GM18858 (cell line): ENCODE data around the gene SECISBP2L.
"Not testable (repeated sequence)": the region's sequence is repeated elsewhere in the genome, so short reads cannot be mapped to it uniquely, and the experiment has no call there.

Source experiments
- ATAC-seq: cut with Tn5 transposase; IDR thresholded peaks from one replicate; pipeline ENCODE4 v1.9.1; 2021; ENCODE audit not compliant: unreplicated experiment

The SECISBP2L gene, protein sequence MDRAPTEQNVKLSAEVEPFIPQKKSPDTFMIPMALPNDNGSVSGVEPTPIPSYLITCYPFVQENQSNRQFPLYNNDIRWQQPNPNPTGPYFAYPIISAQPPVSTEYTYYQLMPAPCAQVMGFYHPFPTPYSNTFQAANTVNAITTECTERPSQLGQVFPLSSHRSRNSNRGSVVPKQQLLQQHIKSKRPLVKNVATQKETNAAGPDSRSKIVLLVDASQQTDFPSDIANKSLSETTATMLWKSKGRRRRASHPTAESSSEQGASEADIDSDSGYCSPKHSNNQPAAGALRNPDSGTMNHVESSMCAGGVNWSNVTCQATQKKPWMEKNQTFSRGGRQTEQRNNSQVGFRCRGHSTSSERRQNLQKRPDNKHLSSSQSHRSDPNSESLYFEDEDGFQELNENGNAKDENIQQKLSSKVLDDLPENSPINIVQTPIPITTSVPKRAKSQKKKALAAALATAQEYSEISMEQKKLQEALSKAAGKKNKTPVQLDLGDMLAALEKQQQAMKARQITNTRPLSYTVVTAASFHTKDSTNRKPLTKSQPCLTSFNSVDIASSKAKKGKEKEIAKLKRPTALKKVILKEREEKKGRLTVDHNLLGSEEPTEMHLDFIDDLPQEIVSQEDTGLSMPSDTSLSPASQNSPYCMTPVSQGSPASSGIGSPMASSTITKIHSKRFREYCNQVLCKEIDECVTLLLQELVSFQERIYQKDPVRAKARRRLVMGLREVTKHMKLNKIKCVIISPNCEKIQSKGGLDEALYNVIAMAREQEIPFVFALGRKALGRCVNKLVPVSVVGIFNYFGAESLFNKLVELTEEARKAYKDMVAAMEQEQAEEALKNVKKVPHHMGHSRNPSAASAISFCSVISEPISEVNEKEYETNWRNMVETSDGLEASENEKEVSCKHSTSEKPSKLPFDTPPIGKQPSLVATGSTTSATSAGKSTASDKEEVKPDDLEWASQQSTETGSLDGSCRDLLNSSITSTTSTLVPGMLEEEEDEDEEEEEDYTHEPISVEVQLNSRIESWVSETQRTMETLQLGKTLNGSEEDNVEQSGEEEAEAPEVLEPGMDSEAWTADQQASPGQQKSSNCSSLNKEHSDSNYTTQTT

DNA sequence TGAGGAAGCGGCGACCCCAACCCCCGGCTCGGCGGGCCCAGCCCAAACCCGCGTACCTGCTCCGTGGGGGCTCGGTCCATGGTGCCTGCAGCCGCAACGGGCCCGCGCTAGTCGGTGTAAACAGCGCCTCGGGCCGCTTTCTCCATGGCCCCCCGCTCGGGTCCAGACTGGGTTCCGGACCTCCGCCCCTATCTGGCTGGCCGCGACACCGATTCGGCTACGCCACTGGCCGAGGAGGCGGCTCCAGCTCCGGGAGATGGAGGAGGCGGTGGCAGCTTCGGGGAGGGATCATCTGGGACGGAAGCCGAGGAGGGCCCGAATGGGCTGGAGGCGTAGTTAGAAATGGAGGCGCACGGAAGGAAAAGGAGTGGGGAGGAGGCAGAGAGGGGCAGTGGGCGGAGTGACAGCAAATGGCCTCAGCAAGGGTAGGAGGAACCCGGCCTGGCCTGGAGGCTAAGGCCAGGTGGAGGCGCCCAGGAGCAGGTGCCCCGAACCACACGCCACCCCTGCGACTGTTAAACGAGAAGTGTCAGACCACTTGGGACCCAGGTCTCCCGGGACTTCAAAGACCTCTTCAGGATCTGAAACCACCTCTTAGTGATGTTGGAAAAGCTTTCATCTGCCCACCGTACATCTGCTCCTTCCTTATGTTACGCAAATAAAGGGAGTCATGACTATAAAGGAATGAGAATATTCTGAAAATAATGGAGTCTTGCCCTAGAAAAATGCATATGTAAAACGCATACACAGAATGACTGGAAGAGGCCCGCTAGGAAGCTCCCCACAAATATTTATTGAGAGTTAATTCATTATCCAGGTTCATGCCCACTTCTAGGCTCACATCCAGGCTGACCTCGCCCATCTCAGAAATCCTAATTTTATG lies at the start of gene SECISBP2L:
Gene SECISBP2L, minus strand, starts transcription at position 227 of the 883 bp plus-strand sequence. Its CDS starts 147 bp downstream, at position 80.
- ATAC-seq, result peak; percentile 83

DNA sequence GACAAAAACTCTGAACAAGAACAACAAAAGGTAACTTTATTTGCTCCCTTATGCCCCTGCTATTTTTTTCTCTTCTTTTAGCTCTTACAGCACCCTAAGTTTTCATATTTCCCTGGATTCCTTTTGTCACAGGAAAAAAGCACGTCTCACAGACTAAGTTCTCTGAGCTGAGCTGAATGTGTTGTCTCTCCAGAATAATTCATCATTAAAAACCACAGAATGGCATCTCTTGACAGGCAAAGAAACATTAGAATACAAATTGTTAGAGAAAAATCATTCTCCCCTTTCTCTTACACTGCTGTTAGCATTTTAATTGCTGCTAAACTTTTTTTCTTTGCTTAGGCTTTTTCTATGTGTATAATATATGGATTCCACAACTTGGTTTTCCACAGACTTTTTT lies 48.7 kb upstream of the SECISBP2L start:
- no peak for ATAC-seq

DNA sequence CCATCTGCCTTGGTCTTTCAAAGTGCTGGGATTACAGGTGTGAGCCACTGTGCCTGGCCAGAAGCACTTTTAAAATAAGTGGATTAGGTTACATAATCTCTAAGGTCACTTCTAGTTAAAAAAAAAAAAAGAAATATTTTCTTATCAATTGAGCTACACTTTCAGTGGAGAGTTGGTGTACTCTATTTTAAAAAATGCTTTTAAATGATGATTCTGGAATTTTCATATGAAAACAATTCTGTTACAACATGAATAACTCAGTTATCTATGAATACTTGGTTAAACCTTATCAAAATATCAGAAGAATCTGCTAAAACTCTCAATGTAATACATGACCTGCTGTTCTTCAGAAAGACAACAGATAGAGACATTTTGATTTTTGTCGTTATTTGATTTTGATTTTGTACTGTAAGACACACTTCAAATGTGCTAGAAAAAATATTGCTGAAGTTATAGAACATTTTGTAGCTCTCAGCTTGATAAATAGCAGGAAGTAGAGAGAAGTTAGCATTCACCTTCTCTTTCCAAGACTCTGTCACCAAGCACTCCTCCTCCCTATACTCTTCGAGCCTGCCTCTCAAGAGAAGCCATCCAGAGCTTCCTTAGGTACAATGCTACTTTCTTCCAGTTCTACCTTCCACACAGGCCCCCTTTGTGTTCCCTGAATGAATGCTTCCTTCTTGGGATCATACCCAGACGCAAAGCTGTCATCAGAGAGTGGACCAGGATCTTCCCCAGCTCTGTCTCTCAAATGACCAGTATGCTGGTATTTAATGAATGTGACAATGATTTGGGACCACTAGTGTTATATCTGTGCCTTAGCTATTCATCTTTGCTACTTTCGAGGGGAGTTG lies 47.2 kb upstream of the SECISBP2L start:
- ATAC-seq, result no peak

DNA sequence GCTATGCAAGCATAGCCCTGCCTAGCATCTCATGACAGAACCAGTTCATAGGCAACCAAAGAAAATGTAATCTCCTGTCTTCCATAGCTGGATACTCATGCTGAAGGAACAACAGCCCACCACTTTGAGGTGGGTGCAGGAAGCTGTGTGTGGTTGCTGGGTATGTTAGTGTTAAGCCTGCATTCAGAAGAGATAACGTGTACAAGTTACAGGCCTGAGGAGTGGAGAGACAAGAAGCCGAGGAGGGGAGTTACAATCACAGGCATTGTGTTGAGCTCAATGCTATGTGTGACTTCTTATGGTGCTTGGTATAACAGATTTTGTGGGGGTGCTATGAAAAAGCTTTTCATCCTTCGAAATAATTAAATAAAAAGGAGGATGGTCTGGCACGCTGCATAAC lies 42.8 kb upstream of the SECISBP2L start:
- no peak for ATAC-seq

DNA sequence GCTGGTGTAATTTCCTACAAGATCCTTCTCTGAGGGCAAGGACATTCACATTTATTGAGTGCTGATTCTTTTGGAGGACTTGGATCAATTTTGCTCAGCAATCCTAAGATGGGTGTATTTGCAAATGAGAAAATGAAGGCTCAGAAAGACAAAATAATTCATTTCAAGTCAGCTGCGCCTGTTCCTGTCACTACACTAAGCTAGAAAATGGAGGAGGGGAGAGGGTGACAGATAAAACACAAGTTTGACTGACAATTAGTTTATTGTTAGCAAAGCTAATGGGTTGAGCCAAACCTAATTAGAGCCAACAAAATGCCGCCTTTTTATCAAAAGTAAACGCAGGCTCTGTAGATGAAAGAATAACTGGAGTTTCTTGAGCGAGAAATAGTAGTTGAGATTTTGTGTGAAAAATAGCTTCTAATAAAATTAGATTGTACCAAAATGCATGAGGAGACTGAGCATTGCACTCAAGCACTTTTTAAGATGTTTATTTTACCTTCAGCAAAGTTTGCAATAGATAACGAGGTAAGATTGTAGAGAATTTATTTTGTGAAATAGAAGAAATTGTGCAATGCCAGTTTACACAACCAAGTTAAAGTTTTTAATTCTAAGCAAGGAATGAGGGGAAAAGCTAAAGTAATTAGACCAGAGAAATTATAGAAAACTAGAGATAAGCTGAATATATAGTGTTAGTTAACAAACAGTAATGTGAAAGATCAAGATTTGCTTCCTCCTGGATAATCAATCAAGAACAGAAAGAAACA lies 39.6 kb upstream of the SECISBP2L start:
- ATAC-seq, result no peak

DNA sequence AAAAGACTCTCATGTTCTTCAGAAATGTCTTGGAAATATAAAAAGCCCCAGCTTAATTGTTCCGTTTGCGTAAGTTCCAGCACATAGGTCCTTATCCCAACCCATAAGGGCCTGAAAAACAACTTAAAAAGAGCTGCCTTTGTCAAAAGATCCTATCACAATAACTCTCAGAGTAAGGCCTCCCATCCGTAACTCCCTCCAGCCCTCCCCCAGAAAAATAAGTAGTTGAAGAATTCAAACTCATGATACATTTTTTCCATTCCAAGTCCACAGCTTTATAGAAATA lies 38.0 kb upstream of the SECISBP2L start:
- ATAC-seq, result no peak

DNA sequence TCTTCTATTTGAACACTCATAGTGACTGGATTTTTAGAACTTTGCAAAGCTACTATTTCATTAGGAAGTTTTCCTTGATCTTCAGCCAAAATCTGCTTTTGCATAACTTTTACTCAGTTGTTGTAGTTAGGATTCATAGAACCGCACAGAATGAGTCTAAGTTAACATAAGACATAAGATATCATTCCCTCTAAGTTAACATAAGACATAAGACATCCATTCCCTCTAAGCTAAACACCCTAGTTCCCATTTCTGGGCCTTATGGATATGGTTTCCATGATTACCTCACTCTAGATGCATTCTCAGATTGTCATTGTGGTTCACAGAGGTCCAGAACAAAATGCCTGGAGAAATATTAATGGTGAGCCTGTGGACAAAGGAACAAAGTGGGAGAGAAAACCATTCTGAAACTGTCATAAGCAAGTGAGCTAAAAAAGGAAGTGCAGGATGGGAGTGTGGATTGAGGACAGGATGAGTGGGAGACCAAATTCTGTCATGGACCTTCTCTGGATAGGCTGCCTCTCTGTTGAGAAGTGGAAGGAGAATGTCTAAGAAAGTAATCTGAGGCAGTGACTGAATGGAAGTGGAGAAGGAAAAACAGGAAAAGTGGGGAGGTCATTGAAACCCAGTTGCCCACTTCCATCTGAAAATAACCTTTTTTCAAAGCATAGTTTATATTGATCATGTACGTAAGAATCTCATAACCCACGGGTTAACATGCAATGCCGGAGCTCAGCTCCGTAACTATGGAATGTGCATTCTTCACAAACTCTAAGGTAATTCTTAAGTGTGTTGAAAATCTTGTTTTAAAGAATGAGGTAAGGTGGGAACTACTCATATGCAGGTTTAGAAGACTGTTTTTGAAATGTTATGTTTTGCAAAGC lies 37.4 kb upstream of the SECISBP2L start:
- ATAC-seq, result no peak

DNA sequence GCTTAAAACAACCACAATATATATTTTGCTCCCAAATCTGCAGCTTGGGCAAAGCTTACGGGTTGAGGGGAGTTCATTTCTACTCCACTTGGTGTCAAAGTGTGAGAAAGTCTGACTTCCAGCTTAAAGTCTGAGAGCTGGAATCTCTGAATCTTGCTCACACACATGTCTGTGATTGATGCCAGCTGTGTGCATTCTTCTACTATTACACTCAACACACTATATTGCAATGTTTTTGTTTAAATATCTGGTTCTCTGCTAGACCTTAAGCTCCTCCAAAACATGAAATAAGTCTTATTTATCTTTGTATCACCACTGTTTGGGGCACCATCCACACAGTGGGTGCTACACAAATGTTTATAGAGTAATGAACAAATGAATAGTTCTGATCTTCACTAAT lies 36.7 kb upstream of the SECISBP2L start:
- no peak for ATAC-seq

DNA sequence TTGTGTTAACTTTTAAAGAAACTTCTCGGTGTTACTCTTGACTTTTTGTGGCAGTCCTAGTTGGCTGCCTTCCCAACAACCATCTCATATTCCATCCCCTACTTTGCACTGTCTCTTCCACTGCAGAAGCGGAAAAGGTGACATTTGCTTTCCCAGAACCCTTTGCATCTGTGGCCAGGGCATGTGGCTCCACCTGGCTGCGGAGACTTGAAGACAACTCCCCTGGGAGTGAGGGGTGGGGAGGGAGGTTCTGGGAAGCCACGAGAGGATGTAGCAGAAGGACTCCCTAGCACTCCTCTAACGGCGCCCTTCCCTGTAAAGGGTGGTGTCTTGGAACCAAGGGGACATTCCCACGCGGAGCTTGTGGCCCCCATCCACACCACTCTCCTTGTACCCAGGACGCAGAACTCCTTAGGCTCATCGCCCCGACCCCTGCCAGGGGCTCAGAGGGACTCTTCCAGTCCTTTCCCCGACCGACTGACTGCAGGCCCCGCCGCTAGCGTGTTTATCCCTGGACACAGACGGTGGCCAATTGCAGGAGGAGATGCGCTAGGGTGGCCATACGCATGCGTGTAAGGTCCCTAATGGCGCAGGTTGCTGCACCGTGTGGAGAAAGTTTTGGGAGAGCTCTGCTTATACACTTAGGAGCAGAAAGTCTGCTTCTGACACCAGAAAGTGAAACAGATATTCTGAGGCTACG lies 33.2 kb upstream of the SECISBP2L start:
- ATAC-seq, result no peak

DNA sequence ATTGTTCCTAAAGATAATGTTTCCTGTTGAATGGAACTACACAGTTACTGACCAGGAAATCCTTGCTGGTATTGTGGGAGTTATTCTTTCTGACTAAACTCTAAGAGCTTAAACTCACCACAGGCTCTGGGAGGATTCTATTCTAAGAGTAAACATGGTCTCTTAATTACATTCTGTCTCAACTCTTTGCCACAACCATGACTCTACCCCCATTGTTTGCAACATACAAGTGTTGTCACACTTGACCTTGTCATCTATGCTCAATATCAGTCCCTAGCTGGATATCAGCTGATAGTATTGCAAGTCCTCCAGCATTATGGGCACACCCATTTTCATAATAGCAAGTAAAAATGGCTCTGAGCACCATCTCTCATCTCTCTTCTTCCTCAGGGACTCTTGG lies 29.6 kb upstream of the SECISBP2L start:
- ATAC-seq, result no peak

DNA sequence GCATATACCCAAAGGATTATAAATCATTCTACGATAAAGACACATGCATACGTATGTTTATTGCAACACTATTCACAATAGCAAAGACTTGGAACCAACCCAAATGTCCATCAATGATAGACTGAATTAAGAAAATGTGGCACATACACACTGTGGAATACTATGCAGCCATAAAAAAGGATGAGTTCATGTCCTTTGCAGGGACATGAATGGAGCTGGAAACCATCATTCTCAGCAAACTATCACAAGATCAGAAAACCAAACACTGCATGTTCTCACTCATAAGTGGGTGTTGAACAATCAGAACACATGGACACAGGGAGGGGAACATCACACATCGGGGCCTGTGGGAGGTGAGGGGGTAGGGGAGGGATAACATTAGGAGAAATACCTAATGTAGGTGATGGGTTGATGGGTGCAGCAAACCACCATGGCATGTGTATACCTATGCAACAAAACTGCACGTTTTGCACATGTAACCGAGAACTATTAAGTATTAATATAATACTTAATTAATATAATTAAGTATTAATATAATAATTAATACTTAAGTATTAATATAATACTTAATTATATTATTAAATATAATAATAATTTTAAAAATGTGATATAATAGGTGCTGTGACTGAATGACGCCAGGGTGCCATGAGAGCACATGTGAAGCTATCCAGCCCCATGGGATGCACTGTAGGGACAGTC lies 28.5 kb upstream of the SECISBP2L start:
- not testable (repeated sequence) for ATAC-seq

DNA sequence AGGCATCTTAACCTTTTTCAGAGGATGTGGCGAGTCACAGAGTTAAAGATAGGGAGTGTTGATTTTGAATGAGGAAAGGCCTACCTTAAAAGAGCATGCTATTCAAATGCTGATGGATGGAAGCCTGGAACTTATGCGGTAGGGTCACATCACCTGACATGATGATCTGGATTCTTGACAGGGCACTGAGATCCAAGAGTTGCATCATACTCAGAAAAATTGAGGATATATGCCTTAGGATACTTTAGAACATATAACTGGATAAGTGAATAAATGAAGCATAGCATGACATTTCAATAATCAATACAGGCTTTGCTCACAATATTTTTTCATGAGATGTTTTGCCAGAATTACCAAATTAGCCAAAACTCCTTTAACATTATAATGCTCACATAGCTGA lies 20.1 kb upstream of the SECISBP2L start:
- no peak for ATAC-seq

DNA sequence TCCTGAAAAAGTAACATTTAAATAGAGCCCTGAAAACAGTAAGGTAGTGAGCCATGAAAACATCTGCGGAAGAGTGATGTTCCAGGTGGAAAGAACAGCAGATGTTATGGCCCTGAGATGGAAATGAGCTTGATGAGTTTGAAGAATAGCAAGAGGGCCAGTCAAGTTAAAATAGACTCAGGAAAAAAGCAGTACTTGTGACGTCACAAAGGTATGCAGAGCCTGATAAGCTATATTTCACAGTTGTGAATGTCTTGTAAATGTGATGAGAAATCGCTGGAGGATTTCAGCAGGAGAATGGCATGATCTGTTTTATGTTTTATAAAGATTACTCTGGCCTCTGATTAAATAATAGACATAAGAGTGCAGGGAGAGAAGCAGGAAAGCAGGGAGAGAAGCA lies 18.6 kb upstream of the SECISBP2L start:
- no peak for ATAC-seq

DNA sequence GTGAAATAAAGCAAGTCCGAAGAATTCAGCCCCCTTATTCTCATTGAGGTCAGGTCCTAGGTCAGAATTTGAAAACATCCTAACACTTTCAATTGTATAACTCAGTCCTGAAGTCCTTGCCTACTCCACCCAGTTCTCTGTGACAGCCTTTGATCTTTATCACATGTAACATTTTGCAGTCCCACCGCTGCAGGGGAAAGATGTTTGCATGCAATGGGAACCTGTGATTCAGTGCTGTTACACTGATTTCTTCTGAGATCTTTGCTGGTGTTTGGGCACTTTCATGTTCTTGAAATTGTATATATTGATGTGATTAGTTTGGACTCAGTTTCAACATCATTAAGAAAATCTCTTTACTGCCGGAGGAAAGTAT lies 18.0 kb upstream of the SECISBP2L start:
- no peak for ATAC-seq

DNA sequence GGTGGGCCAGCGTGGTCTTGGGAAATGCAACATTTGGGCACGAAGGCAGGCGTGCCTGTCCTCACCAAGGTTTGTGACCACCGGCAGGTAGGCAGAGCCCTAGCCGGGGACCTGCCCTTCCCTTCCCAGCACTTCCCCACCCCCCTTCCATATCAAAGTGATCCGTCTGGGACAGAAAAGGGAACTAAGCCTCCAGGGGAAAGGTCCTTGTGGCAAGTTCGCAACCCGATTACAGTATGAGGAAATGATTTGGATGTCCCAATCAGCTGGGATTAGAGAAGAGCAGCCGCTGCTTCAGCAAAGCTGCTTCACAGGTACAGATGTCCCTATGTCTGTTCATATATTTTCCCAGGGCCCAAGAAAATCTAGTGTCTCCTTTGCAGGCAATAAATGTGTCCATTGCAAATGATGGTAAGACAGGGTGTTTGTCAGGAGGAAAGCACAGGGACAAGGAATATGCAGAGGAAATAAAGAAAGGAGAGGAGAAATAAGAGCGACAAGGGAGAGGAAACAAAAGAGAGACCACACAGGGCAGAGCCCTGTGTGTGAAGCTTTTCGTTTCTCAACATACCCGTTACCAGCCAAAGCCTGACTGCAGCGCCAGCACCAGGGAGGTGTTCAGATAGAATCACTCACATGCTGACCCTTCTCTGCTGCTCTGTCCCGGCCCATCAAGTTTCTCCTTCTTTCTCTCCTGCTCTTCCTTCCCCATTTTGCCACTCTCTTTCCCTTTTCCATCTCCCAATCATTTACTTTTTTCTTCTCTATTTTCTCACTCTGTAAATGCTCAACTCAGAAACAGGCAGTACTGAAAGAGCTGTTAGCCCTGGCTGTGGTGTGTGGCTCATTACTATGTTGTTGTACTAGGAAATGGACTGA lies 17.4 kb upstream of the SECISBP2L start:
- no peak for ATAC-seq

DNA sequence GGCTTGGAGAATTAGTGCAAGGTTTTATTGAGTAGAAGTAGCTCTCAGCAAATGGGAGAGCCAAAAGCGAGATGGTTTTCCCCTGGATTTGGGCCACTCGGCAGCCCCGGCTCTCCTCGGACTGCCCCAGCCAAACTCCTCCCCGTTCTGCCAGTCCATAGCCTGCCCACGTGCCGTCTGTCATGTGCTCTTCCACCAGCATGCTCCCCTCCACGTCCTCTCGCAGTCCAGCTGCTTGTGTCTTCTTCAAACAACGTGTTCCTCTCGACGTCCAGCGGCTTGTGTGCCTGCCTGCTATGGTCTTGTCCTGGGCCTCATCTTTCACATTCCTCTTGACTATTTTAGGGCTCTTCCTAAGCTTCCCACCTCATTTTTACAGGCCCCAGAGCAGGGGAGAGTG lies 16.7 kb upstream of the SECISBP2L start:
- ATAC-seq, result no peak
